Common myeloid progenitor, CD34-positive (primary cell): ENCODE measurements around the gene SLC17A8.

Experiments
- CTCF ChIA-PET: fragments of 350-600 bp; sonication (Branson Sonifier 250); formaldehyde crosslinking; loops from one replicate; lab custom pipeline; 2021; ENCODE audit warnings: antibody characterized with exemption; lab: Charles Lee
- POLR2A ChIA-PET: fragments of 350-600 bp; sonication (Branson Sonifier 250); formaldehyde crosslinking; loops from one replicate; lab custom pipeline; 2021; ENCODE audit warnings: antibody characterized with exemption; lab: Charles Lee
- DNase-seq, 3 donors: peaks; one replicate each; pipeline versions ENCODE4 v3.0.0 to v3.0.0-alpha.2; 2013
- H3K27ac ChIP-seq, 2 experiments: 1 replicate in 1 of 2; 2 replicates in 1 of 2; pipeline ENCODE4 v1.7.0; 2013; ENCODE audit warnings: inconsistent platforms in 2 of 2, low read length in 2 of 2, mild to moderate bottlenecking in 2 of 2, low read depth in 1 of 2, moderate library complexity in 1 of 2; ENCODE audit not compliant: severe bottlenecking in 2 of 2, insufficient read depth in 1 of 2, poor library complexity in 1 of 2
- H3K27me3 ChIP-seq, 5 experiments: replicated peaks in 2 of 5; 1 replicate in 3 of 5; 2 replicates in 2 of 5; pipeline versions ENCODE4 v1.6.1 to v1.7.0; 2013; ENCODE audit warnings: low read length in 4 of 5, mild to moderate bottlenecking in 2 of 5, moderate library complexity in 2 of 5, inconsistent platforms in 1 of 5; ENCODE audit not compliant: insufficient read depth in 5 of 5, control insufficient read depth in 4 of 5
- H3K36me3 ChIP-seq, 4 experiments: 1 replicate in 2 of 4; 2 replicates in 2 of 4; pipeline versions ENCODE4 v1.6.1 to v1.7.0; 2013; ENCODE audit warnings: low read length in 3 of 4, control low read depth in 1 of 4, mild to moderate bottlenecking in 1 of 4; ENCODE audit not compliant: control insufficient read depth in 4 of 4, insufficient read depth in 4 of 4
- H3K4me1 ChIP-seq, 4 experiments: 1 replicate in 3 of 4; 2 replicates in 1 of 4; pipeline versions ENCODE4 v1.6.1 to v1.7.1; 2013; ENCODE audit warnings: low read length in 3 of 4, mild to moderate bottlenecking in 3 of 4, control low read depth in 1 of 4, inconsistent platforms in 1 of 4, moderate library complexity in 1 of 4; ENCODE audit not compliant: control insufficient read depth in 4 of 4, insufficient read depth in 4 of 4; ENCODE audit errors: control extremely low read depth in 1 of 4
- H3K4me3 ChIP-seq, 7 experiments: 1 replicate in 4 of 7; 2 replicates in 3 of 7; pipeline versions ENCODE4 v1.5.1 to v1.7.0; 2013; ENCODE audit warnings: mild to moderate bottlenecking in 7 of 7, low read length in 6 of 7, moderate library complexity in 6 of 7, inconsistent platforms in 2 of 7, low read depth in 2 of 7, control low read depth in 1 of 7; ENCODE audit not compliant: insufficient read depth in 4 of 7, control insufficient read depth in 1 of 7; ENCODE audit errors: extremely low read depth in 1 of 7
- H3K9me3 ChIP-seq, 5 experiments: 1 replicate in 4 of 5; 2 replicates in 1 of 5; pipeline versions ENCODE4 v1.6.1 to v1.7.1; 2013; ENCODE audit warnings: low read length in 4 of 5, mild to moderate bottlenecking in 2 of 5, inconsistent platforms in 1 of 5, low read depth in 1 of 5, moderate library complexity in 1 of 5; ENCODE audit not compliant: control insufficient read depth in 4 of 5, insufficient read depth in 2 of 5; ENCODE audit errors: control extremely low read depth in 1 of 5
- WGBS: methylation state at CpG from one replicate; pipeline ENCODE4 v1.1.5; 2013; ENCODE audit not compliant: insufficient coverage; 5-methylcytosine and 5-hydroxymethylcytosine counted together

The SLC17A8 gene

GRCh38 chr12:100364324-100364723, 7.5 kb downstream of the SLC17A8 start:
- POLR2A ChIA-PET, result no interaction called here

GRCh38 chr12:100365411-100365810, 8.5 kb downstream of the SLC17A8 start:
- no peak for DNase-seq
- WGBS, result 50% methylated on average over 2 of the region's 2 CpGs
- H3K36me3 ChIP-seq, result no peaks in the 10 kb centered on the region
- no peaks in the 10 kb centered on the region for H3K4me1 ChIP-seq
- H3K27ac ChIP-seq, result no peak overlapping the region
- ChIA-PET POLR2A (no interaction called here), CTCF (no interaction called here)
- peaks cover 0 to 5% (median 0%) of the 10 kb centered on the region in 5 experiments for H3K27me3 ChIP-seq
- H3K9me3 ChIP-seq, result no peaks in the 10 kb centered on the region
- H3K4me3 ChIP-seq, result no peak overlapping the region

More at GRCh38 chr12:100364324-100364723, 7.5 kb downstream of the SLC17A8 start:
- no peaks in the 10 kb centered on the region for H3K36me3 ChIP-seq
- H3K4me3 ChIP-seq, result no peak overlapping the region
- peaks cover 0 to 4% (median 0%) of the 10 kb centered on the region in 5 experiments for H3K27me3 ChIP-seq
- H3K9me3 ChIP-seq, result no peaks in the 10 kb centered on the region
- no peak for DNase-seq
- 90% methylated on average over 3 of the region's 4 CpGs for WGBS
- CTCF ChIA-PET, result no interaction called here
- H3K4me1 ChIP-seq, result no peaks in the 10 kb centered on the region
- H3K27ac ChIP-seq, result no peak overlapping the region

- H3K9me3 ChIP-seq, result no peaks in the 10 kb centered on the region
- 100% methylated on average over 1 of the region's 1 CpG for WGBS
- peaks cover 0 to 8% (median 0%) of the 10 kb centered on the region in 5 experiments for H3K27me3 ChIP-seq
- no peak overlapping the region for H3K4me3 ChIP-seq
- ChIA-PET CTCF (no interaction called here), POLR2A (no interaction called here)
- no peak overlapping the region for H3K27ac ChIP-seq
- H3K4me1 ChIP-seq, result no peaks in the 10 kb centered on the region
- H3K36me3 ChIP-seq, result no peaks in the 10 kb centered on the region
- no peak for DNase-seq
These were observed 11.2 kb downstream of the SLC17A8 start for GRCh38 chr12:100368066-100368465.

- no peaks in the 10 kb centered on the region for H3K36me3 ChIP-seq
- ChIA-PET CTCF (no interaction called here), POLR2A (no interaction called here)
- WGBS, result 92% methylated on average over 2 of the region's 6 CpGs
- no peaks in the 10 kb centered on the region for H3K9me3 ChIP-seq
- no peak overlapping the region for H3K27ac ChIP-seq
- H3K27me3 ChIP-seq, result peaks cover 0 to 10% (median 0%) of the 10 kb centered on the region in 5 experiments
- no peak for DNase-seq
- H3K4me1 ChIP-seq, result no peaks in the 10 kb centered on the region
- H3K4me3 ChIP-seq, result no peak overlapping the region
These were observed 14.3 kb downstream of the SLC17A8 start for GRCh38 chr12:100371146-100371545.

- H3K27me3 ChIP-seq, result peaks cover 0 to 10% (median 0%) of the 10 kb centered on the region in 5 experiments
- ChIA-PET CTCF (no interaction called here), POLR2A (no interaction called here)
- H3K27ac ChIP-seq, result no peak overlapping the region
- H3K4me3 ChIP-seq, result no peak overlapping the region
- no peaks in the 10 kb centered on the region for H3K4me1 ChIP-seq
- H3K36me3 ChIP-seq, result no peaks in the 10 kb centered on the region
- no peak for DNase-seq
- no peaks in the 10 kb centered on the region for H3K9me3 ChIP-seq
- WGBS, result 52% methylated on average over 4 of the region's 11 CpGs
These were observed 16.2 kb downstream of the SLC17A8 start for GRCh38 chr12:100372853-100373640.

GRCh38 chr12:100375038-100375735, 18.3 kb downstream of the SLC17A8 start:
- ChIA-PET POLR2A (no interaction called here), CTCF (interaction anchor here (0.6 kb wide), 2 partner anchors 287 to 350 kb away, joined by 3 read pairs; no protein-coding TSS in a partner anchor)
- H3K4me3 ChIP-seq, result no peak overlapping the region
- no peak for DNase-seq
- H3K9me3 ChIP-seq, result no peaks in the 10 kb centered on the region
- H3K27me3 ChIP-seq, result peaks cover 0 to 10% (median 0%) of the 10 kb centered on the region in 5 experiments
- H3K36me3 ChIP-seq, result no peaks in the 10 kb centered on the region
- WGBS, result 84% methylated on average over 9 of the region's 12 CpGs
- no peak overlapping the region for H3K27ac ChIP-seq
- H3K4me1 ChIP-seq, result no peaks in the 10 kb centered on the region

GRCh38 chr12:100376161-100376560, 19.3 kb downstream of the SLC17A8 start:
- CTCF ChIA-PET, result interaction anchor here (0.9 kb wide), 1 partner anchor 9 kb away, joined by 3 read pairs; no protein-coding TSS in a partner anchor
- 33% methylated on average over 1 of the region's 1 CpG for WGBS
- peaks cover 0 to 10% (median 0%) of the 10 kb centered on the region in 5 experiments for H3K27me3 ChIP-seq
- no peaks in the 10 kb centered on the region for H3K4me1 ChIP-seq
- no peak overlapping the region for H3K27ac ChIP-seq
- no peaks in the 10 kb centered on the region for H3K9me3 ChIP-seq
- DNase-seq, result no peak
- H3K36me3 ChIP-seq, result no peaks in the 10 kb centered on the region
- POLR2A ChIA-PET, result no interaction called here
- H3K4me3 ChIP-seq, result no peak overlapping the region
